NCI-H2107 treated with DMSO at 0.1 percent for 48 hours (cell line): ENCODE data around the gene SUCLG1.
A peak's percentile ranks its signal among the peaks of the same experiment; 100 is the strongest.
"Not testable (repeated sequence)": the region's sequence is repeated elsewhere in the genome, so short reads cannot be mapped to it uniquely, and the experiment has no call there.

ENCODE experiments used
- DNase-seq: peaks from one replicate; lab custom pipeline; 2025; ENCODE audit not compliant: unreplicated experiment; lab: John Stamatoyannopoulos, UW

SUCLG1 gene

DNA sequence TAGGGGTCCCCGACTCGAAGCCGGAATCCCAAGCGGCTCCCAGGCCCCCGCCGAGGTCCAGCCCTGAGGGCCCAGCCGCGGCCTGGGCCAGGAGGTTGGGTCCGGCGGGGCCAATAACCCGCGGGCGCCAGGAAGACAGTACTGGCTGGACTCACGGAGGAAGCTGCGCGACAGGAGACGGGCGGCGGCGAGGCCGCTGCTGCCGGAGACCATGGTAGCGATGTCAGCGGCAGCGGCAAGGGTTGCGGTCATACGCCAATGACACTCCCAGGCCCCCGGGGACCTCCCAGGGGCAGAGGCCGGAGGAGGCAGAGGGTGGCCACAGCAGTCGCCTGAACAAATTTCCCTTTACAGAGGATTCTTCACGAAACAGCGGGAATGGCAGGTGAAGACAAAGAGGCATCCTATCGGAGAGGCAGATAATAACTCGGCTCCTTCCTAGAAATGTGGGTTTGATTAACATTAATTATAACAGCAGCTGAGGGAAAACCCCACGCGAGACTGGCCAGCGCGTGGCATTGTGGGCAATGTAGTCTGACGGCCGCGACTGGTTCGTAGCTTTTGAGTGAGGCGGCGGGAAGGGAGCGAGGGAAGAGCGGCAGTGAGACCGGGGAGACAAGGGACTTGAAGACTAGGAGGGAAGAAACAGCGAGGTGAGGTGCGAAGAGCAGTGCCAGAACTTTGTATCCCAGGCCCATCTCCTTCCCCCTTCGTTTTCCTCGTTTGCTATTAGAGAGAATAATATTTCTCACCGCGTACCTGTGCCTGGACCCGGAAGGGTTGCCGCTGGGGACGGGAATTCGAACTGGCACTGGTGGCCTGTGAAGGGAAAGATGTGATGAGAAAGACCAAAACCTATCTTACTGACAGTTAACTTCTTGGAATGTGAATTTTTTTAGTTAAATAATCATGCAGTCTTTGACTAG lies at the start of gene SUCLG1:
SUCLG1 (minus strand) TSS at position 263 of the 926 bp plus-strand sequence; CDS start at position 252, 11 bp downstream.
- peak; percentile 87 for DNase-seq

- no peak for DNase-seq
Measured at GRCh38 chr2:84498150-84498799, 39.2 kb upstream of the SUCLG1 start.

GRCh38 chr2:84497285-84497684 lies 38.2 kb upstream of the SUCLG1 start:
- no peak for DNase-seq

- no peak for DNase-seq
Measured at GRCh38 chr2:84496386-84496785, 37.3 kb upstream of the SUCLG1 start.

- DNase-seq: peak; percentile 1
Measured at GRCh38 chr2:84495539-84496146, 36.6 kb upstream of the SUCLG1 start.

GRCh38 chr2:84494070-84494469 lies 35.0 kb upstream of the SUCLG1 start:
- DNase-seq: no peak

DNA sequence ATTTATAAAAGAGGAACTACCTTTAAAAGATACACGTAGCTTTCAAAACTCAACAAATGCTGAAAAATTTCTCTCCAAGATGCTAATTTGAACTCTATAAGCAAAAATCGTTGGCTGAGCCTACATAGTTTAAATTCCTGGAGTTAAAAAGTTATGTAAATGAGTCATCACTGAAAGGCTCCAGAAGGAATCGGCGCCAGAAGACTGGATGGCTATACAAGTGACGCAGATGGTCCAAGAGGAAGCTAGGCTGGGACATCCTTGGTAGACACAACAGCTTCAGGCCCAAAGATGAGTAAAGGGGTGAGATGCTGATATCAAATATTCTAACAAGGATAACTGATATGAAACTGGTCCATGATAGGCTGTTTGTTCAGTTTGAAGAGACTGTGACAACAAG lies 34.4 kb upstream of the SUCLG1 start:
- DNase-seq: no peak

DNA sequence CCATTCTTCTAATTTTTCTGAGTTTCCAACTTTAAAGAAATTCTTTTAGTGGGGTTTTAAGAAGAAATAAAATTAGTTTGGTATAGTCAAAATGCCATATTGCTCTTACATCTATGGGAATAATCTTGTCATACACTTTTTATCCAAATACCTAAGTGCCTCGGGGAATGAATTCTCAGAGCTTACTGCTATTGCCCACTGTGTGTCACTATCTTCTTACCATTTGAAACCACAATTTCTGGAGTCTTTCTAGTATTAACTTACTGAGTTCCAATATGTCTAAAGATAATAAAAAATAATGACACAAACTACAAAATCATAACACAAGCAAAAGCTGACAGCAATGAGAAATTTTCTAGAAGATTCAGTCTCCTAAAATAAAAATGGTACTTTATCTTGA lies 33.5 kb upstream of the SUCLG1 start:
- DNase-seq: no peak

DNA sequence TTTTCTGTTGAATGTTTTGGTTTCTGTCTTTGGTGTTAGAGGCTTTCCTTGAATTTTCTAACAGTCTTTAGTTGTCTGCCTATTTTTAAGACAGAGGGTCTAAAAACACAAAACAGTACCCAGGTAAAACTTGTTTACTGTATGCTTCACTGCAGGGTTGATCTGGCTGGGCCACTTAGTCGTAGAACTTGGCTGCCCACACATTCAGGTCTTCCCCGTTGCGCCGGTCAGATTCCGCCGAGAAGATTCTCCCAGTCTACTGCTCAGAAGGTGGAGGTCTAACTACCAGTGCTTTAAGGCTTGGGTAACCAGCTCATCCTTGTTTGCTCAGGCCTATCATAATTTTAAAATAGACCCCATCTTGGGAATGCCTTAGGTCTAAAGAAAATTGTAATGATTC lies 32.7 kb upstream of the SUCLG1 start:
- no peak for DNase-seq

DNA sequence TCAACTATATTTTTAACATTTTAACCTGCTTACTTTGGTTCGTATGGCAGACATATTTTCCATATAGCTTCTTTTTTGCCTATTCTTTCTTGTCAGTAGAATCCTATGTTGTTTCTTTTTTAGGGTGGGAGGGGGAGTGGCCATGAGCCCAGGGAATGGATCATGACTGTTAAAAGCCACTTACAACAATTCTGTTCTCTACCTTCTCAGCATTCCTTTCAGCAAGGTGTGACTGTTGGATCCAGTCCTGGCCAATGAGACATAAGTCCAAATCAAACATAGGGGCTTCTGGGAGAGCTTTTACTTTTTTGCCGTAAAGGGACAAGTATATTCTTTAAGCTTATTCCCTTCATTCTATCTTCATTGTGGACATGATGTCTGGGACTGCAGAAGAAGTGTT lies 32.2 kb upstream of the SUCLG1 start:
- DNase-seq: no peak

- no peak for DNase-seq
Measured at GRCh38 chr2:84487298-84487996, 28.4 kb upstream of the SUCLG1 start.

DNA sequence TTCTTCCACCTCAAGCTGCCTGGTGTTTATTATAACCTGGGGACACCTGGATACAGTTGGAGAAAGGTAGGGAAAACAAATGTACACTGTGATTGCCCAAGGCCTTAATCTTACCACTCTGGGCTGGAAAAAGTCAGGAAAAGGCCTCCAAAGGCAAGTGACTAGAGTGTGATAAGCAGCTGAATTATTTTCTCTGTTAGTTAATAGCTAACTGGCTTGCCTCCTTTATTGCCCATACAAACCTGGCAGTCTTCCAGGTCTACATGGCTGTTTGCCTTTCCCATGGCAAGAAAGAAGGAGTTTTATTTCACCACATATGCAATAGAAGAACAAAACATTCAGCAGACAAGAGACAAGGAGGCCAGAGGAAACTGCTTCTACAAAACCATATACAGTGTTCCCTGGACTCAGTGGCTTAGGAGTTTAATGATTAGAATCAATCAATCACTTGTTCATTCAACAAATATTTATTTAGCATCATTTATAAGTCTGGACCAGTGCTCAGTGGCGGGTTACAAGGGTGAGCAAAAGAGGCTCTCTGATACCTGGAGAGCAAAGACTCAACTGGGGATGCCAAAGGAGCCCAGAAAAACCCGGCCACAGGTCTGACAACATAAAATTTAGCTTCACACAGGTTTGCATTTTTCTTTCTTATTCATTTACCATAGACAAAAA lies 27.5 kb upstream of the SUCLG1 start:
- DNase-seq: peak; percentile 84

DNA sequence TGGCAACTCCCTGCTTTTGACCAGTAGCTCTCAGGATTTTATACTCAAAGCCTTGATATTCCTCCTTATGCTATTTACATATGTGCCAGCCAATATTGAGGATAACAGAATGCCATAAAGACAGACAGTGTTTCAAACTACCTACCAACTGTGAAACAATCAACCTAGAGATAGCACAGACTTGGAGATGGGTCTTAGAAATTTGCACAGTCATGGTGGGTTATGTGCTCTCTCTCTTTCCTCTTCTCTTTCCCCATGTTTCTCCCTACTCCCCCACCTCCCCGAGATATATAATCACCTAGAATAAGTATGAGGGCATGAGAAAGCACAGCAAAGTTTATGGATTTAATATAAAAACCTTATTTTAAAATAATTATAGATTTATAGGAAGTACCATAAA lies 24.2 kb upstream of the SUCLG1 start:
- no peak for DNase-seq

DNA sequence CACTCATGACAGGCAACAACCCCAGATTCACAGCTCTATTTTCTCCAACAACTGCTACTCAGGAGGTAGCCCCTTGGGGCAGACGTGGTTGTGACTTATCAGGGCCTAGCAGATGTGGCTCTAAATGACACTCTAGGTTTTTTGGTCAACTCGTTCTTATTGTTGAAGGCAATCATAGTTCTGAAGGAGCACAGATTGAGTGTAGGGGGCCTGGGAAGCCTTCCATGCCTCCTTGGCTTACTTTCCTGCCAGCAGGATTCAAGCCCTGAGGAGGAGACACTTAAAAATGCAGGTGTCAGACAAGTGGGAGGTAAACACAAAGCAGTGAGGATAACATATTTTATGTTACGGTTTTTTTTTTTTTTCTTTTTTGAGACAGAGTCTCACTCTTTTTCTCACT lies 23.5 kb upstream of the SUCLG1 start:
- DNase-seq: no peak

DNA sequence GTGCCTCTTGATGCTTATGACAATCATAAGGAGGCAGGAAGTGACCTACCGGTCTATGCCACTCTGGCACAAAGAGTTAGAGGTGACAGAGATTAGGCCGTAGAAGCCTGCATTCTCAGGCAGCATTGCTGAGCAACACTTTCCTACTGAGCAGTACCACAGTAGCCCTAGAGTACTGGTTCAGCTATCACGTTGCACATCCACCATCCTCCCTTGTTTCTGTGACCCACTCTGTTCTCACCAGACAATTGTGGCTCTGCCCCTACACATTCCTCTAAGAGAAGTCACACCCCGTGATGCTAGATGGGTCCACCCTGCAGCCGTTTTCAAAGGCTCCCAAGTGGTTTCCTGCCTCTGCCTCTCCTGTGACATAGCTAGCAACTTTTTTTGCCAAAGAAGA lies 22.6 kb upstream of the SUCLG1 start:
- no peak for DNase-seq

- DNase-seq: no peak
Measured at GRCh38 chr2:84478867-84479266, 19.8 kb upstream of the SUCLG1 start.

DNA sequence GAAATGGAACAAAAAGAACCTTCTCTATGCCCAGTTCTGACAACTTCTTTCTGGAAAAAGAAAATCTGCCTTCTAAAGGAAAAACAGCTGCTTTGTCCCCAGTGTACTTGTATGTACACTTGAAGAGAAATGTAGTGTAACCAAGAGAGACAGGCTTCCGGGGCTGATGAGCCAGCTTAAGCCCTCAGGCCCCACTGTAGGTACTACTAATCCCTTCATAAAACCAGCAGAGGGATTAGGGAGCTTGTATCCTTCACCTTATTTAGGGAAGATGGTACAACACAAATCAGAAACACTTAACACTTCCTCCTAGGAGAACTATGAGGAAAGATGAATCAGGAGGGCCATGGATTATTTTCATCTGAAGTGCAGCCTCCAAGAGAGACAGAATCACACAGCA lies 18.8 kb upstream of the SUCLG1 start:
- no peak for DNase-seq

DNA sequence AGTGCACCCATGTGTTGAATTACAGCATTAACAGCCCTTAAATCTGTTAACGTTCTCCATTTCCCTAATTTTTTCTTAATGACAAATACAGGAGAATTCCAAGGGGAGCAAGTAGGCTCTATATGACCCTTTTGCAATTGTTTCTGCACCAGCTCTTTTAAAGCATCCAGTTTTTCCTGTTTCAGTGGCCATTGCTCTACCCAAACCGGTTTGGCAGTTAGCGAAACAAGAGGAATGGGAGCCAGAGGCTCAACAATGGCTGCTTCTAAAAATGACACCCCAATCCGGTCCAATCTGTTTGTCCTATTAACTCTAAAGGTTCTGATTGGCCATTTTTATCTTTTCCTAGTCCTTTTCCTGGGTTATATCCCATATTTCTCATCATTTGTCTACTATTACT lies 15.1 kb upstream of the SUCLG1 start:
- DNase-seq: no peak

GRCh38 chr2:84472856-84473565 lies 13.9 kb upstream of the SUCLG1 start:
- no peak for DNase-seq

GRCh38 chr2:84472423-84472822 lies 13.3 kb upstream of the SUCLG1 start:
- DNase-seq: not testable (repeated sequence)
